GM23338 (cell line): ENCODE measurements around the gene HS6ST3. TPM values are rescaled to one million over a fixed set of nuclear protein-coding genes. Genes with fewer than 3 reads are reported as not detected.
A peak's percentile ranks its signal among the peaks of the same experiment; 100 is the strongest.

ENCODE experiments used
- ATAC-seq: fragments of 200-7000 bp; cut with Tn5 transposase; 3 replicates; pipeline ENCODE4 v1.9.1; 2020
- DNase-seq: peaks from one replicate; pipeline ENCODE4 v3.0.0-alpha.2; 2015; ENCODE audit warnings: low spot score
- H2AFZ ChIP-seq: fragments of 200-600 bp; sonication (generic); 2 replicates; pipeline ENCODE4 v1.8.0; 2016; ENCODE audit warnings: antibody characterized with exemption, mild to moderate bottlenecking, moderate library complexity
- H3F3A ChIP-seq: fragments of 200-600 bp; sonication (generic); replicated peaks from 2 replicates; pipeline ENCODE4 v1.8.0; 2017; ENCODE audit warnings: antibody characterized with exemption, mixed run types, low read depth
- H3K27ac ChIP-seq: fragments of 200-600 bp; sonication (generic); 2 replicates; pipeline ENCODE4 v1.6.1; 2016; ENCODE audit warnings: low read depth
- H3K27me3 ChIP-seq: fragments of 200-600 bp; sonication (generic); 2 replicates; pipeline ENCODE4 v1.8.0; 2016; ENCODE audit warnings: mild to moderate bottlenecking, mixed run types, moderate library complexity; ENCODE audit not compliant: insufficient read depth
- H3K36me3 ChIP-seq: fragments of 200-600 bp; sonication (generic); 2 replicates; pipeline ENCODE4 v1.8.0; 2016; ENCODE audit warnings: mild to moderate bottlenecking; ENCODE audit not compliant: insufficient read depth
- H3K4me1 ChIP-seq: fragments of 200-600 bp; sonication (generic); 2 replicates; pipeline ENCODE4 v1.8.0; 2016; ENCODE audit warnings: mild to moderate bottlenecking, moderate library complexity; ENCODE audit not compliant: insufficient read depth
- H3K4me2 ChIP-seq: fragments of 200-600 bp; sonication (generic); 2 replicates; pipeline ENCODE4 v1.7.1; 2017; ENCODE audit warnings: mixed run types
- H3K4me3 ChIP-seq: fragments of 200-600 bp; sonication (generic); 2 replicates; pipeline ENCODE4 v1.6.1; 2016; ENCODE audit warnings: mixed run types
- H3K79me2 ChIP-seq: fragments of 200-600 bp; sonication (generic); replicated peaks from 2 replicates; pipeline ENCODE4 v1.8.0; 2017; ENCODE audit warnings: mild to moderate bottlenecking; ENCODE audit not compliant: insufficient read depth
- H3K9me2 ChIP-seq: fragments of 200-600 bp; sonication (generic); 2 replicates; pipeline ENCODE4 v1.8.0; 2017; ENCODE audit not compliant: insufficient read depth
- H4K20me1 ChIP-seq: fragments of 200-600 bp; sonication (generic); replicated peaks from 2 replicates; pipeline ENCODE4 v1.8.0; 2017; ENCODE audit warnings: mild to moderate bottlenecking; ENCODE audit not compliant: insufficient read depth
- H3K27ac Mint-ChIP-seq: 2 replicates; pipeline ENCODE4 v1.8.0; 2020; ENCODE audit warnings: inconsistent platforms, mild to moderate bottlenecking, moderate library complexity, mixed read lengths
- H3K27me3 Mint-ChIP-seq: 3 replicates; pipeline ENCODE4 v1.8.0; 2022; ENCODE audit warnings: low read depth, mild to moderate bottlenecking, moderate library complexity, mixed read lengths, inconsistent platforms; ENCODE audit not compliant: insufficient read depth, poor library complexity
- H3K36me3 Mint-ChIP-seq: 3 replicates; pipeline ENCODE4 v1.8.0; 2021; ENCODE audit warnings: low read depth, mild to moderate bottlenecking, inconsistent platforms, moderate library complexity, mixed read lengths
- H3K4me1 Mint-ChIP-seq: 3 replicates; pipeline ENCODE4 v1.8.0; 2020; ENCODE audit warnings: mild to moderate bottlenecking, inconsistent platforms, mixed read lengths
- H3K4me3 Mint-ChIP-seq: 3 replicates; pipeline ENCODE4 v1.8.0; 2021; ENCODE audit warnings: moderate library complexity, mild to moderate bottlenecking, inconsistent platforms, mixed read lengths
- H3K9me3 Mint-ChIP-seq: 3 replicates; pipeline ENCODE4 v1.8.0; 2020; ENCODE audit warnings: moderate library complexity, mild to moderate bottlenecking, inconsistent platforms, mixed read lengths
- CTCF ChIP-seq, 2 experiments: fragments of 200-600 bp in 1 of 2; sonication (generic) in 1 of 2; conservative IDR thresholded peaks; 2 replicates each; pipeline versions ENCODE4 v1.5.1 to v1.6.1; 2016 to 2017; ENCODE audit warnings: antibody characterized with exemption in 2 of 2, low read depth in 2 of 2, mild to moderate bottlenecking in 2 of 2, moderate library complexity in 1 of 2
- ETS1 ChIP-seq: IDR thresholded peaks from 2 replicates; pipeline ENCODE4 v1.6.1; 2016; ENCODE audit warnings: antibody characterized with exemption
- EZH2 ChIP-seq: fragments of 200-600 bp; sonication (generic); IDR thresholded peaks from one replicate; pipeline ENCODE4 v1.8.0; 2017; ENCODE audit warnings: antibody characterized with exemption, mild to moderate bottlenecking, low read depth; ENCODE audit not compliant: unreplicated experiment
- EZH2phosphoT487 ChIP-seq: fragments of 200-600 bp; sonication (generic); IDR thresholded peaks from one replicate; pipeline ENCODE4 v1.8.1; 2018; ENCODE audit warnings: antibody characterized with exemption; ENCODE audit not compliant: unreplicated experiment
- JUNB ChIP-seq: IDR thresholded peaks from one replicate; pipeline ENCODE4 v1.6.1; 2016; ENCODE audit warnings: antibody characterized with exemption; ENCODE audit not compliant: unreplicated experiment
- NANOG ChIP-seq: IDR thresholded peaks from 2 replicates; pipeline ENCODE4 v1.6.1; 2016; ENCODE audit warnings: antibody characterized with exemption, borderline replicate concordance
- POLR2AphosphoS5 ChIP-seq: IDR thresholded peaks from 2 replicates; pipeline ENCODE4 v1.6.1; 2016; ENCODE audit warnings: antibody characterized with exemption, low read depth
- STAT1 ChIP-seq: IDR thresholded peaks from one replicate; pipeline ENCODE4 v1.6.1; 2016; ENCODE audit warnings: antibody characterized with exemption; ENCODE audit not compliant: unreplicated experiment
- ZNF114 ChIP-seq: fragments of 250-450 bp; sonication (Bioruptor Pico); IDR thresholded peaks from 2 replicates; pipeline ENCODE4 v1.5.0; 2020; ENCODE audit warnings: mild to moderate bottlenecking, moderate library complexity
- polyA plus RNA-seq: library from polyadenylated mRNA; unstranded; fragments of >200 nt; fragmentation: Nextera tagmentation; extraction: Ambion mirVana; gene quantifications from 2 replicates; pipeline ENCODE4 v1.2.1, GENCODE V29; 2016
- total RNA-seq: library from RNA; depleted of rRNA; stranded (reverse); fragments of >200 nt; shearing (Covaris generic); gene quantifications from 2 replicates; pipeline ENCODE4 v1.2.3, GENCODE V29; 2014

Gene HS6ST3
- total and polyA plus RNA-seq, 2 experiments from 2014 or later, result 0.52 to 0.80 TPM

- ATAC-seq (no peak), DNase-seq (no peak)
- no peaks in the 10 kb centered on the region for H3F3A ChIP-seq
- TF ChIP-seq ETS1, result no peak
- no peak for TF ChIP-seq JUNB
- Mint-ChIP-seq H3K4me1 (no peaks in the 10 kb centered on the region), H3K4me3 (no peak overlapping the region), H3K27ac (no peak overlapping the region), H3K36me3 (peaks cover 3% of the 10 kb centered on the region; the same call in 2 of the 3 replicates), H3K27me3 (no peaks in the 10 kb centered on the region), H3K9me3 (peaks cover 11% of the 10 kb centered on the region; the same call in 1 of the 3 replicates)
- no peaks in the 10 kb centered on the region for H3K27me3 ChIP-seq
- H3K27ac ChIP-seq, result no peak overlapping the region
- no peak overlapping the region for H3K4me3 ChIP-seq
- no peak overlapping the region for H3K4me2 ChIP-seq
- H3K79me2 ChIP-seq, result no peaks in the 10 kb centered on the region
- no peaks in the 10 kb centered on the region for H3K4me1 ChIP-seq
- no peaks in the 10 kb centered on the region; the same call in 1 of the 2 replicates for H3K9me2 ChIP-seq
- H2AFZ ChIP-seq, result no peak overlapping the region
- H4K20me1 ChIP-seq, result no peaks in the 10 kb centered on the region
- no peaks in the 10 kb centered on the region for H3K36me3 ChIP-seq
Measured at GRCh38 chr13:96646515-96647211, 556.8 kb downstream of the HS6ST3 start.

- ATAC-seq, result no peak
- Mint-ChIP-seq H3K36me3 (no peaks in the 10 kb centered on the region), H3K4me1 (no peaks in the 10 kb centered on the region), H3K27ac (no peak overlapping the region), H3K27me3 (no peaks in the 10 kb centered on the region), H3K4me3 (no peak overlapping the region), H3K9me3 (no peaks in the 10 kb centered on the region)
- Histone ChIP-seq H4K20me1 (no peaks in the 10 kb centered on the region), H3K27me3 (no peaks in the 10 kb centered on the region), H3K36me3 (no peaks in the 10 kb centered on the region), H3K4me2 (no peak overlapping the region), H2AFZ (no peak overlapping the region), H3K4me1 (no peaks in the 10 kb centered on the region), H3K79me2 (no peaks in the 10 kb centered on the region), H3K9me2 (no peaks in the 10 kb centered on the region), H3K27ac (no peak overlapping the region), H3F3A (no peaks in the 10 kb centered on the region), H3K4me3 (no peak overlapping the region)
- TF ChIP-seq CTCF (conservative IDR thresholded peaks at IDR 0.05; ENCODE audit: low read depth in 2 of 2) (0 out of 4 replicates have a peak, but pooled peaks of 1 of the 2 experiments have one; percentile 21), ZNF114 (no peak), POLR2AphosphoS5 (no peak)
- no peak for DNase-seq
Measured at GRCh38 chr13:96650301-96650886, 560.5 kb downstream of the HS6ST3 start.

- Histone ChIP-seq H3K9me2 (no peaks in the 10 kb centered on the region), H4K20me1 (no peaks in the 10 kb centered on the region), H3K27ac (no peak overlapping the region), H3K27me3 (no peaks in the 10 kb centered on the region), H3K4me3 (no peak overlapping the region), H3K4me2 (no peak overlapping the region), H3K36me3 (no peaks in the 10 kb centered on the region), H2AFZ (no peak overlapping the region), H3F3A (no peaks in the 10 kb centered on the region), H3K4me1 (no peaks in the 10 kb centered on the region), H3K79me2 (no peaks in the 10 kb centered on the region)
- DNase-seq (no peak), ATAC-seq (no peak)
- Mint-ChIP-seq H3K9me3 (no peaks in the 10 kb centered on the region), H3K27ac (no peak overlapping the region), H3K36me3 (no peaks in the 10 kb centered on the region), H3K4me3 (no peak overlapping the region), H3K27me3 (no peaks in the 10 kb centered on the region), H3K4me1 (no peaks in the 10 kb centered on the region)
- TF ChIP-seq EZH2 (no peak), STAT1 (no peak), EZH2phosphoT487 (no peak), NANOG (no peak)
Measured at GRCh38 chr13:96651598-96651997, 561.7 kb downstream of the HS6ST3 start.
